Measurements from ENCODE around the gene GEMIN2.
A peak's percentile ranks its signal among the peaks of the same experiment; 100 is the strongest.
"Not testable (repeated sequence)": the region's sequence is repeated elsewhere in the genome, so short reads cannot be mapped to it uniquely, and the experiment has no call there.

GEMIN2 gene

DNA sequence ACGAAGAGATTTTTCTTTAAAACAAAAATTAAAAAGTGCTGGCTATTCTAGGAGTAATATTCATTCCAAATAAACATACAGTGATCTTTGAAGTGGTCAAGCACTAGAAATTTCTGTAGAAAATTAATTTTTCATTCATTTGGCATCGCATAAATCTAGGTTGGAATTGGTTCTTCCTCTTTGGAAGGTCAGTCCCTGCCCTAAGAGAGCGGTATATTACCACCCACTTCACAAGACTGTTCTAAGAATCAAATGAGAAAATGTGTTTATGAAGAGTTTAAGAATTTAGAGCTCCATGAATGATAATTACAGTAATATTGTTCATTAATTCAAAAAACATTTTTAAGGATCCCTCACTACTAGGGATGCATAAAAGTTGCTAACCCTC, 444 bp upstream of the GEMIN2 start:
- TF ChIP-seq, protein P1, sequence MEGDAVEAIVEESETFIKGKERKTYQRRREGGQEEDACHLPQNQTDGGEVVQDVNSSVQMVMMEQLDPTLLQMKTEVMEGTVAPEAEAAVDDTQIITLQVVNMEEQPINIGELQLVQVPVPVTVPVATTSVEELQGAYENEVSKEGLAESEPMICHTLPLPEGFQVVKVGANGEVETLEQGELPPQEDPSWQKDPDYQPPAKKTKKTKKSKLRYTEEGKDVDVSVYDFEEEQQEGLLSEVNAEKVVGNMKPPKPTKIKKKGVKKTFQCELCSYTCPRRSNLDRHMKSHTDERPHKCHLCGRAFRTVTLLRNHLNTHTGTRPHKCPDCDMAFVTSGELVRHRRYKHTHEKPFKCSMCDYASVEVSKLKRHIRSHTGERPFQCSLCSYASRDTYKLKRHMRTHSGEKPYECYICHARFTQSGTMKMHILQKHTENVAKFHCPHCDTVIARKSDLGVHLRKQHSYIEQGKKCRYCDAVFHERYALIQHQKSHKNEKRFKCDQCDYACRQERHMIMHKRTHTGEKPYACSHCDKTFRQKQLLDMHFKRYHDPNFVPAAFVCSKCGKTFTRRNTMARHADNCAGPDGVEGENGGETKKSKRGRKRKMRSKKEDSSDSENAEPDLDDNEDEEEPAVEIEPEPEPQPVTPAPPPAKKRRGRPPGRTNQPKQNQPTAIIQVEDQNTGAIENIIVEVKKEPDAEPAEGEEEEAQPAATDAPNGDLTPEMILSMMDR (IDR thresholded peaks at IDR 0.05; ENCODE audit: low read depth, low read length, missing control alignments): no peak
- DNase-seq (ENCODE audit: extremely low read depth, low read depth): no peak
- H3K4me3 ChIP-seq (replicated peaks; ENCODE audit: low read depth, low read length): peak overlapping the region; percentile 89

- H3K4me3 ChIP-seq (replicated peaks; ENCODE audit: low read depth, low read length): no peak overlapping the region
- TF ChIP-seq, protein P1 (IDR thresholded peaks at IDR 0.05; ENCODE audit: low read depth, low read length, missing control alignments): no peak
- DNase-seq (ENCODE audit: extremely low read depth, low read depth): no peak
These were observed 8.4 kb downstream of the GEMIN2 start for GRCh38 chr14:39122330-39123138.

DNA sequence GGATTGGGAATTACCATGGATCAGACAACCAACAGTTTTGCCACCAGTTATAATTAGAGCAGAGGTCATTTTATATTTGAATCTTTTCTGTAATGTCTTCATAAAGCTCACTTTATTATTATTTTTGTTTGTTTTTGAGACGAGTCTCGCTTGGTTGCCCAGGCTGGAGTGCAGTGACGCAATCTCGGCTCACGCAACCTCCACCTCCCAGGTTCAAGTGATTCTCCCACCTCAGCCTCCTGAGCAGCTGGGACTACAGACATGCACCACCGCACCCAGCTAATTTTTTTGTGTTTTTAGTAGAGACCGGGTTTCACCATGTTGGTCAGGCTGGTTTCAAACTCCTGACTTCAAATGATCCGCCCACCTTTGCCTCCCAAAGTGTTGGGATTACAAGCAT, 23.7 kb downstream of the GEMIN2 start:
- not testable (repeated sequence) for H3K4me3 ChIP-seq (replicated peaks; ENCODE audit: low read depth, low read length); DNase-seq (ENCODE audit: extremely low read depth, low read depth)

DNA sequence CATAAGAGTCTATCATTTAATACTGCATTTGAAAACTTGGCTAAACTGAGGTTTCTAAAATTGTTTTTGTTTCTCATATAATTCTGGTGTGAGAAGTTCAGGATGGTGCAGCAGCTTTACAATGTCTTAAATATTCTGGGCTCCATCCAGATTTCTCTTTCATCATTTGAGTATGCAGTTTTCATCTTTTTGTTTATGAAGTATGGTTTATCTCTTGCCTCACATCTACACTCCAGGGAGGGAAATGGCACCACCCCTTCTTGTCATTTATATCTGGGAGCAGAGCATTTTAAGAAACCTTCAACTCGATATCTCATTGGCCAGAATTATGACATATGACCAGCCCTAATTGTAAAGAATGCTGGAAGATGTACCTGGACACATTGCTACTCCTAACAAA, 24.3 kb downstream of the GEMIN2 start:
- no peak overlapping the region for H3K4me3 ChIP-seq (replicated peaks; ENCODE audit: low read depth, low read length)
- no peak for DNase-seq (ENCODE audit: extremely low read depth, low read depth)
- TF ChIP-seq, protein P1 (IDR thresholded peaks at IDR 0.05; ENCODE audit: low read depth, low read length, missing control alignments): no peak

- no peak overlapping the region for H3K4me3 ChIP-seq (replicated peaks; ENCODE audit: low read depth, low read length)
- DNase-seq (ENCODE audit: extremely low read depth, low read depth): no peak
- TF ChIP-seq, protein P1 (IDR thresholded peaks at IDR 0.05; ENCODE audit: low read depth, low read length, missing control alignments): no peak
These were observed 26.0 kb downstream of the GEMIN2 start for GRCh38 chr14:39140170-39140569.

DNA sequence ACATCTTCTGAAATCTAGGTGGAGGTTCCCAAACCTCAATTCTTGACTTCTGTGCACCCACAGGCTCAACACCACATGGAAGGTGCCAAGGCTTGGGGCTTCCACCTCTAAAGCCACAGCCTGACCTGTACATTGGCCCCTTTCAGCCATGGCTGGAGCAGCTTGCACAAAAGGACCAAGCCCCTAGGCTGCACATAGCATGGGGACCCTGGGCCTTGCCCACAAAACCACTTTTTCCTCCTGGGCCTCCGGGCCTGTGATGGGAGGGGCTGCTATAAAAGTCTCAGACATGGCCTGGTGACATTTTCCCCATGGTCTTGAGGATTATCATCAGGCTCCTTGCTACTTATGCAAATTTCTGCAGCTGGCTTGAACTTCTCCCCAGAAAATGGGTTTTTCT, 27.5 kb downstream of the GEMIN2 start:
- not testable (repeated sequence) for H3K4me3 ChIP-seq (replicated peaks; ENCODE audit: low read depth, low read length); DNase-seq (ENCODE audit: extremely low read depth, low read depth)

GRCh38 chr14:39143226-39143625, 29.1 kb downstream of the GEMIN2 start:
- not testable (repeated sequence) for DNase-seq (ENCODE audit: extremely low read depth, low read depth); H3K4me3 ChIP-seq (replicated peaks; ENCODE audit: low read depth, low read length)

DNA sequence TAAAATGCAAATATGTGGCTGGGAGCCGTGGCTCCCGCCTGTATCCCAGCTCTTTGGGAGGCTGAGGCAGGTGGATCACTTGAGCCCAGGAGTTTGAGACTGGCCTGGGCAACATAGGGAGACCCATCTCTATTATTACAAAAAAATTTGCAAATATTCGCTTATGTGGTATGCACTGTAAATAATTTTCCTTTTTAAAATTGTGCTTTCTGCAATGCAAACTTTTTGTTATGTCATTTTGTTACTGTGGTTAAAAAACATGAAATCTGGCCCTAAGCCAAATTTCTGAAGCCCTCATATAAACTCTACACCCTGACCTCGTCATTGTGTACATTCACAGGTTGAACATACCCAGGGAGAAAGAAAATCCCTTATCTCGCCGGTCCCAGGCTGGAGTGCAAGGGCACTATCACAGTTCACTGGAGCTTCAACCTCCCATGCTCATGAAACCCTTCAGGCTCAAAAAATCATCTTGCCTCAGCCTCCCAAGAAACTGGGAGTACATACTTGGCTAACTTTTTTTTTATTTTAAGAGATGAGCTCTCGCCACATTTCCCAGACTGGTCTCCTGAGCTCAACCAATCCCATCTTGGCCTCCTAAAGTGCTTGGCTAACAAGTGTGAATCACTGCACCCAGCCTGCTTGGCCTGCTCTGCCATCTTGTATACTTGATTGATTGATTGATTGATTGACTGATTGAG, 31.3 kb downstream of the GEMIN2 start:
- no peak for DNase-seq (ENCODE audit: extremely low read depth, low read depth)
- H3K4me3 ChIP-seq (replicated peaks; ENCODE audit: low read depth, low read length): no peak overlapping the region
- TF ChIP-seq, protein P1 (IDR thresholded peaks at IDR 0.05; ENCODE audit: low read depth, low read length, missing control alignments): no peak
